ENCODE measurements around the gene TMEM38B.
"Not testable (repeated sequence)": the region's sequence is repeated elsewhere in the genome, so short reads cannot be mapped to it uniquely, and the experiment has no call there.

Gene TMEM38B

GRCh38 chr9:105702207-105702606 is 7.9 kb downstream of the TMEM38B start:
- no peak overlapping the region for H3K4me3 ChIP-seq (ENCODE audit: low read depth, low read length)
- no peak for TF ChIP-seq CTCF (conservative IDR thresholded peaks at IDR 0.05; ENCODE audit: low read depth, low read length)
- no peak for DNase-seq (ENCODE audit: low read depth)

- not testable (repeated sequence) for H3K4me3 ChIP-seq (ENCODE audit: low read depth, low read length)
Measured at GRCh38 chr9:105703638-105704037, 9.3 kb downstream of the TMEM38B start.

GRCh38 chr9:105706156-105706555 is 11.8 kb downstream of the TMEM38B start:
- no peak for DNase-seq (ENCODE audit: low read depth)
- H3K4me3 ChIP-seq (ENCODE audit: low read depth, low read length): no peak overlapping the region
- no peak for TF ChIP-seq CTCF (conservative IDR thresholded peaks at IDR 0.05; ENCODE audit: low read depth, low read length)

More at GRCh38 chr9:105703638-105704037, 9.3 kb downstream of the TMEM38B start:
- DNase-seq (ENCODE audit: low read depth): not testable (repeated sequence)

- no peak overlapping the region for H3K4me3 ChIP-seq (ENCODE audit: low read depth, low read length)
- TF ChIP-seq CTCF (conservative IDR thresholded peaks at IDR 0.05; ENCODE audit: low read depth, low read length): no peak
Measured at GRCh38 chr9:105708405-105708804, 14.1 kb downstream of the TMEM38B start.

GRCh38 chr9:105710638-105711037 is 16.3 kb downstream of the TMEM38B start:
- H3K4me3 ChIP-seq (ENCODE audit: low read depth, low read length): no peak overlapping the region
- TF ChIP-seq CTCF (conservative IDR thresholded peaks at IDR 0.05; ENCODE audit: low read depth, low read length): no peak
- DNase-seq (ENCODE audit: low read depth): no peak

More at GRCh38 chr9:105708405-105708804, 14.1 kb downstream of the TMEM38B start:
- no peak for DNase-seq (ENCODE audit: low read depth)

- H3K4me3 ChIP-seq (ENCODE audit: low read depth, low read length): no peak overlapping the region
- no peak for TF ChIP-seq CTCF (conservative IDR thresholded peaks at IDR 0.05; ENCODE audit: low read depth, low read length)
- DNase-seq (ENCODE audit: low read depth): no peak
Measured at GRCh38 chr9:105711867-105712266, 17.5 kb downstream of the TMEM38B start.

- DNase-seq (ENCODE audit: low read depth): no peak
- TF ChIP-seq CTCF (conservative IDR thresholded peaks at IDR 0.05; ENCODE audit: low read depth, low read length): no peak
- no peak overlapping the region for H3K4me3 ChIP-seq (ENCODE audit: low read depth, low read length)
Measured at GRCh38 chr9:105712297-105712696, 18.0 kb downstream of the TMEM38B start.

GRCh38 chr9:105712773-105713172 is 18.4 kb downstream of the TMEM38B start:
- TF ChIP-seq CTCF (conservative IDR thresholded peaks at IDR 0.05; ENCODE audit: low read depth, low read length): no peak
- H3K4me3 ChIP-seq (ENCODE audit: low read depth, low read length): no peak overlapping the region

More at GRCh38 chr9:105712773-105713172, 18.4 kb downstream of the TMEM38B start:
- DNase-seq (ENCODE audit: low read depth): no peak
